H1 (cell line): ENCODE data around the gene PTPA. TPM values are rescaled to one million over a fixed set of nuclear protein-coding genes. Genes with fewer than 3 reads are reported as not detected.

Experiments
- CTCF ChIA-PET: fragments of 300-600 bp; sonication (Branson Sonifier 250); formaldehyde crosslinking; loops from one replicate; lab custom pipeline; 2021; ENCODE audit not compliant: partially characterized antibody; lab: Charles Lee
- POLR2A ChIA-PET: fragments of 300-600 bp; sonication (Branson Sonifier 250); formaldehyde crosslinking; loops from one replicate; lab custom pipeline; 2021; ENCODE audit warnings: inconsistent platforms; ENCODE audit not compliant: partially characterized antibody; lab: Charles Lee
- DNase-seq, 2 experiments: peaks; one replicate each; pipeline versions ENCODE4 v3.0.0 to v3.0.0-alpha.2; 2010 to 2022; ENCODE audit warnings: low spot score in 2 of 2, low read depth in 1 of 2, mixed read lengths in 1 of 2
- FAIRE-seq: peaks from 2 replicates; lab custom pipeline; 2011; peaks lifted over from hg19 to GRCh38; lab: Jason Lieb, UNC
- H2AFZ ChIP-seq: 2 replicates; pipeline ENCODE4 v1.8.1; 2012; ENCODE audit warnings: low read length, inconsistent platforms
- H2AK5ac ChIP-seq: 2 replicates; pipeline ENCODE4 v1.6.1; 2013; ENCODE audit warnings: low read depth, low read length
- H2BK120ac ChIP-seq: replicated peaks from 2 replicates; pipeline ENCODE3; 2013; ENCODE audit warnings: low read depth, low read length, inconsistent platforms
- H2BK12ac ChIP-seq: 2 replicates; pipeline ENCODE4 v1.6.1; 2013; ENCODE audit warnings: low read depth, low read length
- H2BK15ac ChIP-seq: 2 replicates; pipeline ENCODE4 v1.6.1; 2013; ENCODE audit warnings: low read length
- H2BK20ac ChIP-seq: 2 replicates; pipeline ENCODE4 v1.6.1; 2013; ENCODE audit warnings: low read length
- H2BK5ac ChIP-seq: 2 replicates; pipeline ENCODE4 v1.6.1; 2013; ENCODE audit warnings: low read depth, low read length
- H3K14ac ChIP-seq: 2 replicates; pipeline ENCODE4 v1.6.1; 2013; ENCODE audit warnings: inconsistent platforms; ENCODE audit not compliant: insufficient read length
- H3K18ac ChIP-seq: 2 replicates; pipeline ENCODE4 v1.6.1; 2013; ENCODE audit warnings: low read length; ENCODE audit errors: extremely low read depth
- H3K23ac ChIP-seq: 2 replicates; pipeline ENCODE4 v1.6.1; 2013; ENCODE audit warnings: inconsistent platforms; ENCODE audit not compliant: insufficient read length
- H3K23me2 ChIP-seq: 2 replicates; pipeline ENCODE4 v1.6.1; 2013; ENCODE audit warnings: low read depth, low read length
- H3K27ac ChIP-seq: 2 replicates; pipeline ENCODE4 v1.6.1; 2011; ENCODE audit warnings: low read depth, low read length, inconsistent platforms
- H3K27me3 ChIP-seq, 4 experiments: replicated peaks in 1 of 4; 1 replicate in 1 of 4; 2 replicates in 3 of 4; pipeline versions ENCODE4 v1.6.1 to v1.8.1; 2011 to 2013; ENCODE audit warnings: low read length in 3 of 4, mild to moderate bottlenecking in 3 of 4, inconsistent platforms in 2 of 4, mixed read lengths in 2 of 4, moderate library complexity in 1 of 4; ENCODE audit not compliant: control insufficient read depth in 3 of 4, insufficient read depth in 3 of 4; ENCODE audit errors: extremely low read depth in 1 of 4
- H3K36me3 ChIP-seq, 4 experiments: 2 replicates each; pipeline versions ENCODE4 v1.6.1 to v1.8.1; 2011 to 2013; ENCODE audit warnings: mild to moderate bottlenecking in 4 of 4, low read length in 3 of 4, moderate library complexity in 2 of 4, control low read depth in 1 of 4, inconsistent platforms in 1 of 4; ENCODE audit not compliant: insufficient read depth in 4 of 4, control insufficient read depth in 2 of 4
- H3K4ac ChIP-seq: replicated peaks from 2 replicates; pipeline ENCODE3; 2013; ENCODE audit warnings: low read length, low read depth, mixed read lengths, inconsistent platforms; ENCODE audit not compliant: insufficient read length
- H3K4me1 ChIP-seq, 4 experiments: replicated peaks in 1 of 4; 1 replicate in 1 of 4; 2 replicates in 3 of 4; pipeline versions ENCODE4 v1.6.1 to v1.8.1; 2011 to 2013; ENCODE audit warnings: low read length in 3 of 4, inconsistent platforms in 2 of 4, mixed read lengths in 1 of 4; ENCODE audit not compliant: insufficient read depth in 4 of 4, control insufficient read depth in 3 of 4
- H3K4me2 ChIP-seq, 2 experiments: 2 replicates each; pipeline versions ENCODE4 v1.6.1 to v1.8.1; 2011 to 2013; ENCODE audit warnings: low read depth in 2 of 2, low read length in 2 of 2, control low read depth in 1 of 2, inconsistent platforms in 1 of 2, mild to moderate bottlenecking in 1 of 2; ENCODE audit not compliant: insufficient read depth in 1 of 2
- H3K4me3 ChIP-seq, 4 experiments: fragments of 200-600, 300-600 bp in 1 of 4; sonication (generic), shearing (Covaris generic), sonication (Bioruptor Twin) in 1 of 4; 2 replicates each; pipeline versions ENCODE4 v1.5.1 to v1.8.1; 2011 to 2016; ENCODE audit warnings: low read length in 4 of 4, low read depth in 3 of 4, control low read depth in 2 of 4, inconsistent platforms in 2 of 4, mild to moderate bottlenecking in 2 of 4, mixed read lengths in 1 of 4, moderate library complexity in 1 of 4; ENCODE audit not compliant: insufficient read depth in 2 of 4; ENCODE audit errors: extremely low read depth in 1 of 4
- H3K56ac ChIP-seq: replicated peaks from 2 replicates; pipeline ENCODE3; 2013; ENCODE audit warnings: low read depth, mild to moderate bottlenecking, mixed read lengths, low read length, inconsistent platforms; ENCODE audit not compliant: insufficient read length
- H3K79me1 ChIP-seq: 2 replicates; pipeline ENCODE4 v1.6.1; 2013; ENCODE audit warnings: low read depth, low read length, control low read depth
- H3K79me2 ChIP-seq, 2 experiments: 2 replicates each; pipeline versions ENCODE4 v1.6.1 to v1.8.1; 2012 to 2013; ENCODE audit warnings: low read length in 2 of 2, mild to moderate bottlenecking in 2 of 2, inconsistent platforms in 1 of 2; ENCODE audit not compliant: insufficient read depth in 2 of 2, control insufficient read depth in 1 of 2
- H3K9ac ChIP-seq, 4 experiments: replicated peaks in 1 of 4; 1 replicate in 1 of 4; 2 replicates in 3 of 4; pipeline versions ENCODE4 v1.6.1 to v1.8.1; 2011 to 2013; ENCODE audit warnings: low read depth in 3 of 4, low read length in 3 of 4, control low read depth in 2 of 4, mild to moderate bottlenecking in 2 of 4, moderate library complexity in 2 of 4, inconsistent platforms in 1 of 4; ENCODE audit errors: extremely low read depth in 1 of 4
- H3K9me3 ChIP-seq, 2 experiments: 2 replicates each; pipeline versions ENCODE4 v1.6.1 to v1.8.1; 2012 to 2013; ENCODE audit warnings: mild to moderate bottlenecking in 2 of 2, moderate library complexity in 2 of 2, control low read depth in 1 of 2, inconsistent platforms in 1 of 2, low read depth in 1 of 2, low read length in 1 of 2, mixed read lengths in 1 of 2; ENCODE audit not compliant: insufficient read depth in 2 of 2
- H4K20me1 ChIP-seq, 2 experiments: replicated peaks in 1 of 2; 2 replicates each; pipeline versions ENCODE3 to v1.8.1; 2011 to 2013; ENCODE audit warnings: inconsistent platforms in 2 of 2, low read length in 2 of 2, mild to moderate bottlenecking in 1 of 2; ENCODE audit not compliant: insufficient read depth in 2 of 2, control insufficient read depth in 1 of 2
- H4K5ac ChIP-seq: 2 replicates; pipeline ENCODE4 v1.6.1; 2013; ENCODE audit warnings: low read length, low read depth, mixed read lengths, inconsistent platforms; ENCODE audit not compliant: insufficient read length
- H4K8ac ChIP-seq: 2 replicates; pipeline ENCODE4 v1.8.0; 2013; ENCODE audit warnings: mild to moderate bottlenecking, moderate library complexity, low read length, inconsistent platforms; ENCODE audit not compliant: insufficient read depth; ENCODE audit errors: extremely low read depth
- H4K91ac ChIP-seq: replicated peaks from 2 replicates; pipeline ENCODE3; 2013; ENCODE audit warnings: low read length, mixed read lengths, inconsistent platforms; ENCODE audit not compliant: insufficient read length
- CBX5 ChIP-seq: fragments of 300-800, 300-1000 bp; sonication (generic); IDR thresholded peaks from 2 replicates; pipeline ENCODE4 v1.7.1; 2016; ENCODE audit warnings: antibody characterized with exemption, low read length, low read depth
- EP300 ChIP-seq, 2 experiments: IDR thresholded peaks; 1 replicate in 1 of 2; 2 replicates in 1 of 2; pipeline ENCODE4 v1.6.1; 2011 to 2012; ENCODE audit warnings: low read depth in 2 of 2, low read length in 2 of 2, mild to moderate bottlenecking in 2 of 2, borderline replicate concordance in 1 of 2, inconsistent platforms in 1 of 2, moderate library complexity in 1 of 2
- EZH2 ChIP-seq: fragments of 200-600 bp; sonication (generic); IDR thresholded peaks from 2 replicates; pipeline ENCODE4 v1.7.1; 2012; ENCODE audit warnings: low read depth, mild to moderate bottlenecking, moderate library complexity, low read length, inconsistent platforms; ENCODE audit not compliant: severe bottlenecking
- HDAC2 ChIP-seq, 2 experiments: fragments of 300-600 bp in 1 of 2; sonication (generic) in 1 of 2; IDR thresholded peaks; 2 replicates each; pipeline ENCODE4 v1.6.1; 2011 to 2012; ENCODE audit warnings: low read depth in 2 of 2, low read length in 2 of 2, mild to moderate bottlenecking in 2 of 2, moderate library complexity in 2 of 2, borderline replicate concordance in 1 of 2, inconsistent platforms in 1 of 2
- JUN ChIP-seq: IDR thresholded peaks from 2 replicates; pipeline ENCODE4 v1.6.1; 2011; ENCODE audit warnings: low read depth, mild to moderate bottlenecking, improper control_type of control experiment, low read length
- JUND ChIP-seq: IDR thresholded peaks from 2 replicates; pipeline ENCODE4 v1.6.1; 2011; ENCODE audit warnings: mild to moderate bottlenecking, improper control_type of control experiment, low read length
- RXRA ChIP-seq: IDR thresholded peaks from 2 replicates; pipeline ENCODE4 v1.6.1; 2011; ENCODE audit warnings: low read depth, mild to moderate bottlenecking, low read length, moderate library complexity; ENCODE audit not compliant: insufficient read depth
- SAP30 ChIP-seq: fragments of 300-600 bp; sonication (generic); IDR thresholded peaks from 2 replicates; pipeline ENCODE4 v1.7.1; 2012; ENCODE audit warnings: low read length, moderate library complexity, mild to moderate bottlenecking, inconsistent platforms; ENCODE audit not compliant: insufficient read depth, insufficient replicate concordance
- SP4 ChIP-seq: IDR thresholded peaks from 2 replicates; pipeline ENCODE4 v1.6.1; 2012; ENCODE audit warnings: low read length, inconsistent platforms
- SUZ12 ChIP-seq: fragments of 200-600 bp; sonication (generic); IDR thresholded peaks from 2 replicates; pipeline ENCODE4 v1.6.1; 2012; ENCODE audit warnings: mild to moderate bottlenecking, inconsistent platforms, low read length, moderate library complexity, mixed read lengths
- TBP ChIP-seq: IDR thresholded peaks from 2 replicates; pipeline ENCODE4 v1.6.1; 2011; ENCODE audit warnings: low read depth, low read length, improper control_type of control experiment
- WGBS, 2 experiments: shearing (Covaris generic) in 1 of 2; methylation state at CpG; one replicate each; pipeline versions ENCODE4 v1.1.6 to v1.1.7; 2013 to 2015; ENCODE audit warnings: low lambda C conversion rate in 2 of 2, mixed read lengths in 2 of 2, inconsistent platforms in 1 of 2, low coverage in 1 of 2, missing lambda C conversion rate in 1 of 2; ENCODE audit not compliant: insufficient replicate concordance in 2 of 2, insufficient coverage in 1 of 2, insufficient read length in 1 of 2; ENCODE audit errors: extremely low coverage in 1 of 2, missing lambda C conversion rate in 1 of 2; 5-methylcytosine and 5-hydroxymethylcytosine counted together
- polyA plus RNA-seq, 7 experiments: library from polyadenylated mRNA; depleted of rRNA in 3 of 7; stranded (reverse) in 5 of 7; unstranded in 2 of 7; fragments of >200 nt in 5 of 7; fragments of 200-250 nt in 2 of 7; gene quantifications; 1 replicate in 5 of 7; 2 replicates in 1 of 7; 4 replicates in 1 of 7; pipeline versions ENCODE4 v1.2.1 to v1.2.3, GENCODE V29; 2011 to 2013; ENCODE audit warnings: missing spikeins in 2 of 7, mixed read lengths in 2 of 7
- total RNA-seq: library from RNA; stranded (reverse); fragmentation: NEBNext Ultra II Directional; extraction: Animal tissue kit (Norgen Biotek cat#: 25700); gene quantifications from 2 replicates; pipeline ENCODE4 v1.2.1, GENCODE V29; 2021
- TF ChIP-seq, protein P1 (sequence below): IDR thresholded peaks from 2 replicates; pipeline ENCODE4 v1.6.1; 2012; ENCODE audit warnings: inconsistent platforms

The PTPA gene
- total and polyA plus RNA-seq, 2 of the 8 experiments (the other 6 are each of a cell fraction or from before 2014, with no cell fraction given), result 114 to 145 TPM

DNA sequence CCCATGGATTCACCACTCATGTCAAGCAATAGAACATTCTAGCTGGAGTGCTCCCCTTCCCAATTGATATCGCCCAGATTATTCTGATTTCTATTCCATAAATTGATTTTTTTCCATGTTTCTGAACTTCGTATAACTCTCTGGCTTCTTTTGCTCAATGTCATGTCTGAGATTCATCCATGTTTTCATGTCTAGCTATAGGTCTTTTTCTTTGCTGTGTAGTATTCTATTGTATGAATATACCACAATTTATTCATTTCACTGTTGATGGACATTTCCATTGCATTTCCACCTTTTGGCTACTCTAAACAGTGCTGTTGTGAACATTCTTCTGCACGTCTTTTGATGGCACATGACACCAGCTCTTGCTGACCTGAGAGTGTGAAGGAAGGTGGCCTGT lies 19.6 kb downstream of the PTPA start:
- Histone ChIP-seq H2BK20ac (no peak overlapping the region), H2AFZ (no peak overlapping the region), H4K8ac (no peak overlapping the region), H2BK15ac (no peak overlapping the region; the same call in 1 of the 2 replicates), H3K4me3 (no peak overlapping the region), H3K9ac (no peak overlapping the region; a peak in 1 of 7 replicates), H3K79me1 (peaks cover 4% of the 10 kb centered on the region), H4K5ac (no peak overlapping the region), H3K4me2 (no peak overlapping the region), H3K9me3 (no peaks in the 10 kb centered on the region), H3K36me3 (peaks cover 9 to 27% (median 11%) of the 10 kb centered on the region in 4 experiments), H3K18ac (no peak overlapping the region), H2BK120ac (no peak overlapping the region), H2AK5ac (no peak overlapping the region), H2BK12ac (no peak overlapping the region), H3K27ac (no peak overlapping the region), H3K23me2 (no peaks in the 10 kb centered on the region), H3K56ac (no peak overlapping the region), H3K79me2 (peaks cover 0 to 7% of the 10 kb centered on the region in 2 experiments; a peak in 1 of 4 replicates), H3K4ac (no peak overlapping the region), H3K4me1 (peaks cover 9 to 18% (median 14%) of the 10 kb centered on the region in 4 experiments), H3K23ac (no peak overlapping the region), H4K91ac (no peak overlapping the region), H3K27me3 (no peaks in the 10 kb centered on the region), H3K14ac (no peak overlapping the region), H4K20me1 (peaks cover 2 to 6% of the 10 kb centered on the region in 2 experiments), H2BK5ac (no peak overlapping the region)
- POLR2A ChIA-PET, result interaction anchor here (1.1 to 4.1 kb wide), 5 partner anchors 9 to 352 kb away, joined by 3 to 21 read pairs (median 10); partner anchors contain the start of gene IER5L
- CTCF ChIA-PET, result interaction anchor here (1.0 to 36.8 kb wide), 27 partner anchors 8 to 513 kb away, joined by 3 to 831 read pairs (median 6); partner anchors contain the start of genes C9orf50, CRAT, IER5L and NTMT1
- 82% methylated on average over 3 of the region's 3 CpGs; no CpG with 5 or more reads in 1 of the 2 experiments for WGBS, 2 experiments
- DNase-seq, result no peak
- FAIRE-seq, result no peak
- TF ChIP-seq, protein P1, sequence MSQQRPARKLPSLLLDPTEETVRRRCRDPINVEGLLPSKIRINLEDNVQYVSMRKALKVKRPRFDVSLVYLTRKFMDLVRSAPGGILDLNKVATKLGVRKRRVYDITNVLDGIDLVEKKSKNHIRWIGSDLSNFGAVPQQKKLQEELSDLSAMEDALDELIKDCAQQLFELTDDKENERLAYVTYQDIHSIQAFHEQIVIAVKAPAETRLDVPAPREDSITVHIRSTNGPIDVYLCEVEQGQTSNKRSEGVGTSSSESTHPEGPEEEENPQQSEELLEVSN, result no peak
- no peak for TF ChIP-seq TBP
- no peak for TF ChIP-seq SP4
- no peak for TF ChIP-seq EP300 (IDR thresholded peaks at IDR 0.05; ENCODE audit: borderline replicate concordance in 1 of 2, low read depth in 2 of 2, low read length in 2 of 2)
- no peak for TF ChIP-seq CBX5
- TF ChIP-seq SAP30, result no peak
- TF ChIP-seq JUN, result no peak
- TF ChIP-seq HDAC2 (IDR thresholded peaks at IDR 0.05; ENCODE audit: borderline replicate concordance in 1 of 2, low read depth in 2 of 2, low read length in 2 of 2), result no peak
- no peak for TF ChIP-seq RXRA
- no peak for TF ChIP-seq EZH2
- TF ChIP-seq JUND, result no peak
- TF ChIP-seq SUZ12, result no peak
